Measurements from ENCODE around the gene PTGES2. TPM values are rescaled to one million over a fixed set of nuclear protein-coding genes. Genes with fewer than 3 reads are reported as not detected.

The PTGES2 gene
- total RNA-seq, 2 donors from 2014 or later: 15.3 to 32.3 TPM

DNA sequence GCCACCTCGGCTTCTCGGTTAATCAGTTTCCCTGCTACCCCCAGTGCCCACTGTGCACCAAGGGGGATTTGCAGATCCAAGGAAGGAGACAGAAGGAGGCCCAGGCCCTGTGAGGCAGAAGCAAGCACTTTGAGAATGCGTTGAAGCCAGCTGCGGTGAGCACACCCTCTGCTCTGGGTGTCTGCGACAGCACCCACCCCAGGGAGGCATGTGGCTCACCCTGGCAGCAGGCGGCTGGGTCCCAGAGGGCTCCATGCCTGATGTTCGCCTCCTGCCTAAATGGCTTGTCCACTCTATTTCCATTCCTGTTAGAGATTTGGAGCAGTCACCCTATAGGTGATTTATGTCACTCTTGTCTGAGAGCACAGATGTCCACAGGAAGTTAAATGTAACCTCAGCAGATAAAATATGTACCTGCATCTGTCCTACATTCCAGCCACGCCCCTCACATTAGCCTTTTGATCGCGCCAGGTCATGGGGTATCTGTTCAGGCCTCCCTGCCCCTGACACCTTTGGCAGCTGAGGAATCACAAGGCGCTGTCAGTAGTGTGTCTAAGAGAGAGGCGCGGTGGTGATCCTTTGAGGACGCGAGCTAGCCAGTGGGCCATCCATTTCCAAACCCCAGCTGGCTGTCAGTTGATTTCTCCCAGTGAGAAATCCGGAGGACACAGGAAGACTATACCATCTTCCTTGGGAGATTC, 28.1 kb downstream of the PTGES2 start:
- ATAC-seq (replicated peaks): no peak
- Mint-ChIP-seq H3K27ac (peak overlapping the region; percentile 62), H3K4me3 (peak overlapping the region; percentile 37), H3K27me3 (no peaks in the 10 kb centered on the region), H3K9me3 (no peaks in the 10 kb centered on the region), H3K4me1 (peaks cover 25% of the 10 kb centered on the region), H3K36me3 (ENCODE audit: low read depth) (peaks cover 40% of the 10 kb centered on the region)

DNA sequence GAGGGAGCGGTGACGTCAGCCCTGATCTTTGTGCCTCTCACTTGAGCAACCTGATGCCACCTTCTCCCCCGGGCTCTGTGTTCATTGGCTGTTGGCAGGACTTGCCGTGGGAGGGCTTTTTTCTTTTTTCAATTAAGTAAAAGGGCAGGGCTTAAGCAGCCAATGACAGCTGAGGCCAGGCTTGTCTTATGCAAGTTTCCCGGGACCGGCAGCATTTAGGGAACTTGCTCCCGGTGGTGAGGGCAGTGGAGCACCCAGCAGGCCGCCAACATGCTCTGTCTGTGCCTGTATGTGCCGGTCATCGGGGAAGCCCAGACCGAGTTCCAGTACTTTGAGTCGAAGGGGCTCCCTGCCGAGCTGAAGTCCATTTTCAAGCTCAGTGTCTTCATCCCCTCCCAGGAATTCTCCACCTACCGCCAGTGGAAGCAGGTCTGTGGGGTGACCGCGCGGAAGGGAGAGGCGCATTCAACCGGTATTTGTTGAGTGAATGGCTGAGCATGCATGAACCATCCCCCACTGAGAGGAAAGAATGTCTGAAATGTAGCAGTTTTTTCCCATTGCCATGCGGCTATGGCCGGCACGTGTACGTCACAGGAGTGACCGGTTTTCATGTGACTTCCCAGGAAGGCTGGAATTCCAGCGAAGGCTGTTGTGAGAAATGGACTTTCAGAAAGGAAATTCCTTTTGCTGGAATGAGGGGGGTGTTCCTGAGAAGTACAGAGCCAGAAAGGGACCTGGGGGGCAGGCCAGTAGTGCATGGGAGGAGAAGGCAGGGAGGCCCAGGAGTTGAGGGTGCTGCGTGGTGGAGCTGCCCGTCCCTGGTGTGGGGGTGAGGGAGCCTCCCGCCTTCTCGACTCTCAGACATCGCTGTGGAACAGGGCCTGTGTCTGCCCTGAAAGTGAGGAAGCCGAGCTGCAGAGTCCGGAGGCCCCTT, 29.0 kb downstream of the PTGES2 start:
- H3K4me1 Mint-ChIP-seq: peaks cover 27% of the 10 kb centered on the region
- H3K27ac Mint-ChIP-seq: peak overlapping the region; percentile 17
- peaks cover 36% of the 10 kb centered on the region for H3K36me3 Mint-ChIP-seq (ENCODE audit: low read depth)
- H3K27me3 Mint-ChIP-seq: no peaks in the 10 kb centered on the region
- H3K4me3 Mint-ChIP-seq: peak overlapping the region; percentile 51
- H3K9me3 Mint-ChIP-seq: no peaks in the 10 kb centered on the region
- peak; percentile 23 for ATAC-seq (replicated peaks)

DNA sequence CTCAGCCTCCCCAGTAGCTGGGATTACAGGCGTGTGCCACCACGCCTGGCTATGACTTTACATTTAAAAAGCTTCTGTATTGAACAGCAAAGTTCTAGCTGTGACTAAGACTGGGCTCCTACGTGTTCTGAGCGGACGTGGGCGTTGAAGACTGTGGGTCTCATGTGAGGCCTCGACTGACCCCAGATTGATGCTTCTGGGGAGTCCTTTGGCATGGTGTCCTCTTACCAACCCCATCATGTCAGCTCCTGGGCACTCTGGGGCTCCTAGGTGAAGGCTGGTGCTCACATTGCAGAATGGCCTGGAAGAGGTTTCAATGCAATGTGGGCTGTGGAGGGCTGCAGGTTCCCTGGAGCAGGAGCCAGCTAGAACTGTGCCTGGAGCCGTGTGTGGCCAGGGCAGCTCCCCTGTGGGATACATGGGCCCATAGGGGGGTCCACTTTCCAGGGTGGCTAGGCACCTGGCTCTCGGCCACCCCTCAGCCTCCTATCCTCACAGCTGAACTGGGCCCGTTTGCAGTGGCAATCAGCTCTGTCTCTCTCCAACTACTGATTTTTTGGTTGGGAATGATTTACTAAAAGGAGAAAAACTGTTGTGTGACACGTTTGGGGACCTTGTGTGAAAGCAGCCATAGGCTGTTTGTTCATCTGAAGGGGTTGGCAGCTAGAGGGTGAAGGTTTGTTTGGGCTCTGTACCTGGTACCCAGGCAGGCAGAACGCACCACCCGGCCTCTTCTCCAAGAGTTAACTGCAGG, 29.8 kb downstream of the PTGES2 start:
- no peaks in the 10 kb centered on the region for H3K27me3 Mint-ChIP-seq
- H3K36me3 Mint-ChIP-seq (ENCODE audit: low read depth): peaks cover 28% of the 10 kb centered on the region
- no peaks in the 10 kb centered on the region for H3K9me3 Mint-ChIP-seq
- H3K27ac Mint-ChIP-seq: peak overlapping the region; percentile 48
- ATAC-seq (replicated peaks): no peak
- H3K4me3 Mint-ChIP-seq: peak overlapping the region; percentile 51
- H3K4me1 Mint-ChIP-seq: peaks cover 30% of the 10 kb centered on the region

GRCh38 chr9:128096616-128097536, 30.7 kb downstream of the PTGES2 start:
- ATAC-seq (replicated peaks): no peak
- no peaks in the 10 kb centered on the region for H3K27me3 Mint-ChIP-seq
- H3K9me3 Mint-ChIP-seq: no peaks in the 10 kb centered on the region
- H3K27ac Mint-ChIP-seq: peak overlapping the region; percentile 48
- H3K4me1 Mint-ChIP-seq: peaks cover 33% of the 10 kb centered on the region
- peak overlapping the region; percentile 51 for H3K4me3 Mint-ChIP-seq
- H3K36me3 Mint-ChIP-seq (ENCODE audit: low read depth): peaks cover 19% of the 10 kb centered on the region

DNA sequence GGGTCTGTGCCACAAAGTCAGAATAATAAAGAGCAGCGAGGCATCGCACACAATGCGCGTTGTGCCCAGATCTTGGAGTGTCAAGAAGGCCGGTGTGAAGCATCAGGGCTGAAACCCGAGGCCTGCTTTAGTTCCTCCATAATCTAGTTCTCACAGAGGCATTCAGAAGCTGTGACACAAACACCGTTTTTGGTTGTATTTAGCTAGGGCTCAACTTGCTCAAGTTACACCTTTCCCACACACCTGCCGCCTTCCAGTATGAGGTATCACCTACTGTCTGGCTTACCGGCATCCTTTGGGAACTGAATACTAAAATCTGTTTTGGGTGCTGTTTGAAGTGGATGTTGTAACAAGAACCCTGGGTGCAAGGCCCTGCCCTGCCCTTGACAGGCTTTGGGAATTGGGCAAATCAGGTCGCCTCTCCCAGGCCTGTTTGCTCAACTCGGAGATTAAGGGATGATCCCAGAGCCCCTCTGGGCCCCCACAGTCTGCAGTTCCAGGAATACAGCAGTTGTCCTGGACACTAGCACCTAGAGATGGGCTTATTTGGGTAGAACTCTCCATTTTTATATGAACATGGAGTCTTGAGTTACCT, 32.5 kb downstream of the PTGES2 start:
- Mint-ChIP-seq H3K27ac (peak overlapping the region; percentile 97), H3K27me3 (no peaks in the 10 kb centered on the region), H3K36me3 (ENCODE audit: low read depth) (peaks cover 9% of the 10 kb centered on the region), H3K9me3 (no peaks in the 10 kb centered on the region), H3K4me1 (peaks cover 37% of the 10 kb centered on the region), H3K4me3 (peak overlapping the region; percentile 84)
- no peak for ATAC-seq (replicated peaks)

- H3K4me3 Mint-ChIP-seq: peak overlapping the region; percentile 84
- peaks cover 34% of the 10 kb centered on the region for H3K4me1 Mint-ChIP-seq
- H3K9me3 Mint-ChIP-seq: no peaks in the 10 kb centered on the region
- ATAC-seq (replicated peaks): peak; percentile 96
- H3K27me3 Mint-ChIP-seq: no peaks in the 10 kb centered on the region
- peaks cover 9% of the 10 kb centered on the region for H3K36me3 Mint-ChIP-seq (ENCODE audit: low read depth)
- peak overlapping the region; percentile 97 for H3K27ac Mint-ChIP-seq
These were observed 33.2 kb downstream of the PTGES2 start for GRCh38 chr9:128094166-128094949.

GRCh38 chr9:128093011-128093410, 34.5 kb downstream of the PTGES2 start:
- no peak for ATAC-seq (replicated peaks)
- Mint-ChIP-seq H3K36me3 (ENCODE audit: low read depth) (peaks cover 9% of the 10 kb centered on the region), H3K27me3 (no peaks in the 10 kb centered on the region), H3K27ac (peak overlapping the region; percentile 97), H3K9me3 (no peaks in the 10 kb centered on the region), H3K4me3 (peak overlapping the region; percentile 84), H3K4me1 (peaks cover 38% of the 10 kb centered on the region)

GRCh38 chr9:128092199-128092977, 35.1 kb downstream of the PTGES2 start:
- peaks cover 14% of the 10 kb centered on the region for H3K36me3 Mint-ChIP-seq (ENCODE audit: low read depth)
- ATAC-seq (replicated peaks): no peak
- no peaks in the 10 kb centered on the region for H3K27me3 Mint-ChIP-seq
- peak overlapping the region; percentile 97 for H3K27ac Mint-ChIP-seq
- no peaks in the 10 kb centered on the region for H3K9me3 Mint-ChIP-seq
- H3K4me1 Mint-ChIP-seq: peaks cover 42% of the 10 kb centered on the region
- peak overlapping the region; percentile 84 for H3K4me3 Mint-ChIP-seq

DNA sequence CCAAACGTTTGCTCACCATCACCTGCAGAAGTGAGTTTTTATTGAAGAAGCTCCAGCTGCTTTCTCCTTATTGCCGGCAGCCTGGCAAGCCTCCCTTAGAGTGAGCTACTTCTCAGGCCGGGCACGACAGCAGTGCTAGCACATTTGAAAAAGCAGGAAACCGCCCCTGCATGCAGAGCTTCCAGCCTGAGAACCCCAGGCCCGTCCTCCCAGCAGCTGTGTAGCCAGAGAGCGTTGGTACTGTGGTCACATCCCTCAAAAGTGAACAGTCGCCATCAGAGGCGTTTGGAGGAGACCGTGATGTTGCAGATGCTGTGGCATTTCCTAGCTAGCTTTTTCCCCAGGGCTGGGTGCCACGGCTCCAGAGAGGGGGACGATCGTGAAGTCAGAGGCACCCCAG, 36.0 kb downstream of the PTGES2 start:
- ATAC-seq (replicated peaks): no peak
- H3K4me3 Mint-ChIP-seq: peak overlapping the region; percentile 84
- H3K27ac Mint-ChIP-seq: peak overlapping the region; percentile 97
- H3K36me3 Mint-ChIP-seq (ENCODE audit: low read depth): peaks cover 16% of the 10 kb centered on the region
- H3K27me3 Mint-ChIP-seq: no peaks in the 10 kb centered on the region
- H3K9me3 Mint-ChIP-seq: no peaks in the 10 kb centered on the region
- peaks cover 43% of the 10 kb centered on the region for H3K4me1 Mint-ChIP-seq

GRCh38 chr9:128091144-128091543, 36.4 kb downstream of the PTGES2 start:
- no peak for ATAC-seq (replicated peaks)
- Mint-ChIP-seq H3K36me3 (ENCODE audit: low read depth) (peaks cover 16% of the 10 kb centered on the region), H3K4me3 (peak overlapping the region; percentile 84), H3K9me3 (no peaks in the 10 kb centered on the region), H3K27me3 (no peaks in the 10 kb centered on the region), H3K4me1 (peaks cover 43% of the 10 kb centered on the region), H3K27ac (peak overlapping the region; percentile 97)

GRCh38 chr9:128089299-128089698, 38.2 kb downstream of the PTGES2 start:
- H3K4me1 Mint-ChIP-seq: peaks cover 36% of the 10 kb centered on the region
- H3K4me3 Mint-ChIP-seq: no peak overlapping the region
- H3K27ac Mint-ChIP-seq: no peak overlapping the region
- ATAC-seq (replicated peaks): no peak
- no peaks in the 10 kb centered on the region for H3K9me3 Mint-ChIP-seq
- H3K27me3 Mint-ChIP-seq: no peaks in the 10 kb centered on the region
- H3K36me3 Mint-ChIP-seq (ENCODE audit: low read depth): peaks cover 24% of the 10 kb centered on the region
